Endothelial cell of umbilical vein (primary cell): Measurements from ENCODE around the gene ERGIC2. TPM values are rescaled to one million over a fixed set of nuclear protein-coding genes. Genes with fewer than 3 reads are reported as not detected.

Source experiments
- Bru-seq: library from RNA; stranded (reverse); fragments of 400-500 nt; gene quantifications from one replicate; lab custom pipeline; 2021; lab: Mats Ljungman, UMichigan
- BruChase-seq, 2 experiments: library from RNA; stranded (reverse); fragments of 400-500 nt; gene quantifications; one replicate each; lab custom pipeline; 2021; lab: Mats Ljungman, UMichigan
- BruUV-seq: library from RNA; stranded (reverse); fragments of 400-500 nt; replicated peaks from 2 replicates; lab custom pipeline; 2021; lab: Mats Ljungman, UMichigan
- CTCF ChIA-PET: fragments of 300-600, 350-600 bp; sonication (Branson Sonifier 250); formaldehyde crosslinking; loops from one replicate; lab custom pipeline; 2021; ENCODE audit warnings: antibody characterized with exemption, inconsistent platforms; lab: Charles Lee
- POLR2A ChIA-PET: fragments of 300-600, 350-600 bp; sonication (Branson Sonifier 250); formaldehyde crosslinking; loops from one replicate; lab custom pipeline; 2021; ENCODE audit warnings: antibody characterized with exemption, inconsistent platforms; lab: Charles Lee
- DNase-seq: peaks from one replicate; pipeline ENCODE4 v3.0.0-alpha.2; 2011; ENCODE audit warnings: low read depth, low spot score
- FAIRE-seq: peaks from 2 replicates; lab custom pipeline; 2011; peaks lifted over from hg19 to GRCh38; lab: Jason Lieb, UNC
- H2AFZ ChIP-seq: 2 replicates; pipeline ENCODE4 v1.6.0; 2012; ENCODE audit warnings: low read depth, low read length, control low read depth, inconsistent platforms
- H3K27ac ChIP-seq: 2 replicates; pipeline ENCODE4 v1.5.1; 2011; ENCODE audit warnings: low read depth, mild to moderate bottlenecking, control low read depth, low read length, moderate library complexity; ENCODE audit not compliant: insufficient read depth
- H3K27me3 ChIP-seq, 2 experiments: 2 replicates each; pipeline versions ENCODE4 v1.6.0 to v1.6.1; 2011; ENCODE audit warnings: low read length in 2 of 2, mixed read lengths in 1 of 2; ENCODE audit not compliant: control insufficient read depth in 2 of 2, insufficient read depth in 2 of 2
- H3K36me3 ChIP-seq, 2 experiments: 2 replicates in 1 of 2; 3 replicates in 1 of 2; pipeline ENCODE4 v1.5.1; 2011; ENCODE audit warnings: low read length in 2 of 2, mild to moderate bottlenecking in 1 of 2, moderate library complexity in 1 of 2; ENCODE audit not compliant: control insufficient read depth in 2 of 2, insufficient read depth in 2 of 2; ENCODE audit errors: extremely low read depth in 1 of 2
- H3K4me1 ChIP-seq: 3 replicates; pipeline ENCODE4 v1.5.1; 2011; ENCODE audit warnings: mild to moderate bottlenecking, low read length; ENCODE audit not compliant: control insufficient read depth, insufficient read depth; ENCODE audit errors: extremely low read depth
- H3K4me2 ChIP-seq: 2 replicates; pipeline ENCODE4 v1.6.1; 2011; ENCODE audit warnings: low read length, control low read depth, mixed read lengths; ENCODE audit not compliant: insufficient read depth
- H3K4me3 ChIP-seq, 3 experiments: fragments of 200-600 bp in 1 of 3; sonication (generic), shearing (Covaris generic) in 1 of 3; replicated peaks in 1 of 3; 2 replicates each; pipeline ENCODE4 v1.5.1; 2011 to 2016; ENCODE audit warnings: control low read depth in 3 of 3, low read length in 3 of 3, mild to moderate bottlenecking in 2 of 3, inconsistent platforms in 1 of 3, low read depth in 1 of 3, moderate library complexity in 1 of 3; ENCODE audit not compliant: insufficient read depth in 1 of 3
- H3K79me2 ChIP-seq: 2 replicates; pipeline ENCODE4 v1.6.0; 2012; ENCODE audit warnings: low read length, inconsistent platforms; ENCODE audit not compliant: control insufficient read depth, insufficient read depth
- H3K9ac ChIP-seq: replicated peaks from 2 replicates; pipeline ENCODE3; 2011; ENCODE audit warnings: low read length, control low read depth; ENCODE audit not compliant: insufficient read depth; ENCODE audit errors: extremely low read depth
- H3K9me1 ChIP-seq: replicated peaks from 3 replicates; pipeline ENCODE4 v1.6.0; 2011; ENCODE audit warnings: mild to moderate bottlenecking, low read length; ENCODE audit not compliant: control insufficient read depth, insufficient read depth; ENCODE audit errors: extremely low read depth
- H3K9me3 ChIP-seq: replicated peaks from 2 replicates; pipeline ENCODE4 v1.5.1; 2012; ENCODE audit warnings: low read length, inconsistent platforms; ENCODE audit not compliant: control insufficient read depth, insufficient read depth
- H4K20me1 ChIP-seq: replicated peaks from 2 replicates; pipeline ENCODE3; 2011; ENCODE audit warnings: mild to moderate bottlenecking, low read length; ENCODE audit not compliant: control insufficient read depth, insufficient read depth; ENCODE audit errors: extremely low read depth
- CTCF ChIP-seq, 2 donors: IDR thresholded peaks; 1 replicate in 1 of 2; 2 replicates in 1 of 2; pipeline ENCODE4 v1.5.1; 2011; ENCODE audit warnings: low read length in 2 of 2, mild to moderate bottlenecking in 2 of 2, moderate library complexity in 2 of 2, control low read depth in 1 of 2, inconsistent platforms in 1 of 2, low read depth in 1 of 2; ENCODE audit not compliant: insufficient read depth in 1 of 2; ENCODE audit errors: extremely low read depth in 1 of 2
- EZH2 ChIP-seq: IDR thresholded peaks from 2 replicates; pipeline ENCODE4 v1.6.1; 2012; ENCODE audit warnings: borderline replicate concordance, low read depth, mild to moderate bottlenecking, moderate library complexity, low read length, inconsistent platforms; ENCODE audit not compliant: severe bottlenecking
- GATA2 ChIP-seq: IDR thresholded peaks from 2 replicates; pipeline ENCODE4 v1.7.0; 2011; ENCODE audit warnings: low read depth, mild to moderate bottlenecking, moderate library complexity, mixed read lengths, low read length; ENCODE audit not compliant: insufficient read length, insufficient read depth
- MAX ChIP-seq: IDR thresholded peaks from 2 replicates; pipeline ENCODE4 v1.6.1; 2011; ENCODE audit not compliant: insufficient read depth, insufficient read length
- MYC ChIP-seq: IDR thresholded peaks from one replicate; pipeline ENCODE4 v1.6.1; 2011; ENCODE audit warnings: mild to moderate bottlenecking, low read depth, low read length
- POLR2A ChIP-seq: IDR thresholded peaks from 2 replicates; pipeline ENCODE4 v1.6.1; 2012; ENCODE audit warnings: low read depth, mild to moderate bottlenecking, control low read depth, low read length
- POLR2AphosphoS5 ChIP-seq: IDR thresholded peaks from 2 replicates; pipeline ENCODE4 v1.6.1; 2012; ENCODE audit warnings: low read depth, mild to moderate bottlenecking, control low read depth, low read length, moderate library complexity; ENCODE audit not compliant: insufficient read depth
- dilution Hi-C: fragments of 300-500 bp; cut with MboI; formaldehyde crosslinking; loops from one replicate; pipeline ENCODE4 v1.15.0; 2019; ENCODE audit warnings: low sequenced_read_pairs; ENCODE audit not compliant: extremely low pct_ligation_motif_present
- intact Hi-C: fragments of 100-400 bp; cut with micrococcal nuclease; formaldehyde crosslinking; loops from one replicate; pipeline ENCODE4 v1.10.0; 2022
- long read RNA-seq: library from polyadenylated mRNA; stranded (forward); transcript quantifications from one replicate; pipeline ENCODE4 v2.0.0, GENCODE V29; 2021
- polyA minus RNA-seq, 3 experiments: library from RNA; depleted of rRNA, polyadenylated mRNA; stranded (reverse); fragments of >200 nt; gene quantifications; 1 replicate in 1 of 3; 2 replicates in 2 of 3; pipeline ENCODE4 v1.2.3, GENCODE V29; 2011
- polyA plus RNA-seq, 4 experiments: library from polyadenylated mRNA; depleted of rRNA in 3 of 4; stranded (reverse) in 3 of 4; unstranded in 1 of 4; fragments of >200 nt; gene quantifications; 2 replicates each; pipeline versions ENCODE4 v1.2.1 to v1.2.3, GENCODE V29; 2011 to 2012; ENCODE audit warnings: missing spikeins in 1 of 4
- total RNA-seq: library from RNA; stranded (reverse); gene quantifications from 2 replicates; pipeline ENCODE4 v1.2.3, GENCODE V29; 2021

ERGIC2 gene, protein sequence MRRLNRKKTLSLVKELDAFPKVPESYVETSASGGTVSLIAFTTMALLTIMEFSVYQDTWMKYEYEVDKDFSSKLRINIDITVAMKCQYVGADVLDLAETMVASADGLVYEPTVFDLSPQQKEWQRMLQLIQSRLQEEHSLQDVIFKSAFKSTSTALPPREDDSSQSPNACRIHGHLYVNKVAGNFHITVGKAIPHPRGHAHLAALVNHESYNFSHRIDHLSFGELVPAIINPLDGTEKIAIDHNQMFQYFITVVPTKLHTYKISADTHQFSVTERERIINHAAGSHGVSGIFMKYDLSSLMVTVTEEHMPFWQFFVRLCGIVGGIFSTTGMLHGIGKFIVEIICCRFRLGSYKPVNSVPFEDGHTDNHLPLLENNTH
- 57.6 and 60.6 TPM in 2 replicates for total RNA-seq
- polyA plus RNA-seq = 20.3 and 26.7 TPM in 2 replicates
- polyA plus RNA-seq (2011; cell fraction: cytosol; rRNA removed) = 27.8 and 30.2 TPM in 2 replicates
- 10.7 and 17.2 TPM in 2 replicates for polyA plus RNA-seq (2011; cell fraction: nucleus; rRNA removed)
- polyA plus RNA-seq (2012) = 68.6 and 77.9 TPM in 2 replicates
- 16.6 and 17.2 TPM in 2 replicates for polyA minus RNA-seq
- polyA minus RNA-seq (2011; cell fraction: cytosol; rRNA and poly(A)+ RNA removed) = 21.9 TPM
- polyA minus RNA-seq (2011; cell fraction: nucleus; rRNA and poly(A)+ RNA removed) = 22.0 and 26.8 TPM in 2 replicates
- percentile 86 among the genes with signal in this experiment for Bru-seq, nascent RNA
- BruChase-seq, experiment 1, labeled RNA remaining after a 6-hour chase = percentile 79 among the genes with signal in this experiment
- BruChase-seq, experiment 2, labeled RNA remaining after a 2-hour chase = percentile 73 among the genes with signal in this experiment
- long read RNA-seq, full-length matches to known transcripts = 178 of 213 reads
- long read RNA-seq, partial matches to known transcripts = 15 of 213 reads
- long read RNA-seq, other reads (novel, unspliced or antisense) = 20 of 213 reads

GRCh38 chr12:29380536-29381523 lies at the start of gene ERGIC2:
Gene ERGIC2 (minus strand): TSS chr12:29381172. CDS start chr12:29371633, 9,539 bp downstream.
- H3K4me1 ChIP-seq = peaks cover 12% of the 10 kb centered on the region
- ChIA-PET CTCF (interaction anchor here (0.6 to 1.1 kb wide), 2 partner anchors 73 to 293 kb away, joined by 3 read pairs; no protein-coding TSS in a partner anchor), POLR2A (interaction anchor here (1.0 kb wide), 1 partner anchor 14 kb away, joined by 4 read pairs; no protein-coding TSS in a partner anchor)
- H3K4me2 ChIP-seq = peak within 1 kb of the TSS; percentile 99
- no peaks in the 10 kb centered on the region for H3K36me3 ChIP-seq
- H3K79me2 ChIP-seq = peaks cover 48% of the 10 kb centered on the region
- TF ChIP-seq POLR2A = peak; percentile 65
- TF ChIP-seq EZH2 = no peak
- TF ChIP-seq MYC = no peak
- TF ChIP-seq GATA2 = no peak
- TF ChIP-seq POLR2AphosphoS5 = peak; percentile 46
- no peak for TF ChIP-seq CTCF (IDR thresholded peaks at IDR 0.05; ENCODE audit: extremely low read depth in 1 of 2, insufficient read depth in 1 of 2, low read depth in 1 of 2, low read length in 2 of 2)
- TF ChIP-seq MAX = no peak
- peak within 1 kb of the TSS; percentile 76 for H2AFZ ChIP-seq
- H3K27ac ChIP-seq = peak within 1 kb of the TSS; percentile 76
- peaks cover 0 to 4% of the 10 kb centered on the region in 2 experiments for H3K27me3 ChIP-seq
- peak within 1 kb of the TSS; percentile 44 to 97 (median 87) for H3K4me3 ChIP-seq
- BruUV-seq = TSS peak; percentile 71
- H3K9me1 ChIP-seq = no peaks in the 10 kb centered on the region
- FAIRE-seq = peak; percentile 90
- intact Hi-C loops = loop anchor here (2.0 to 5.0 kb wide), 2 partner anchors 138 to 234 kb away; partner anchors contain the start of gene FAR2
- no peaks in the 10 kb centered on the region for H3K9me3 ChIP-seq
- DNase-seq = peak; percentile 98
- dilution Hi-C loops = no loop called here
- no peaks in the 10 kb centered on the region for H4K20me1 ChIP-seq
- H3K9ac ChIP-seq = peak within 1 kb of the TSS; percentile 97
